SU-DHL-6 (cell line): ENCODE measurements around the gene PRKD2.
A peak's percentile ranks its signal among the peaks of the same experiment; 100 is the strongest.

ENCODE experiments used
- H2AFZ ChIP-seq: fragments of 200-600 bp; sonication (generic); 2 replicates; pipeline ENCODE4 v1.6.1; 2014; ENCODE audit warnings: low read depth, mild to moderate bottlenecking, moderate library complexity, mixed read lengths, antibody characterized with exemption, low read length; ENCODE audit not compliant: severe bottlenecking
- H3F3A ChIP-seq: fragments of 200-600 bp; shearing (Covaris generic); 2 replicates; pipeline ENCODE4 v1.6.0; 2016; ENCODE audit warnings: antibody characterized with exemption, mild to moderate bottlenecking; ENCODE audit not compliant: insufficient read depth
- H3K27ac ChIP-seq: fragments of 200-600 bp; sonication (generic); 2 replicates; pipeline ENCODE4 v1.5.1; 2016; ENCODE audit warnings: low read depth, mild to moderate bottlenecking, low read length, moderate library complexity, mixed read lengths
- H3K27me3 ChIP-seq: fragments of 200-600 bp; sonication (generic), shearing (Covaris generic); 2 replicates; pipeline ENCODE4 v1.6.0; 2014; ENCODE audit warnings: mild to moderate bottlenecking, low read length
- H3K36me3 ChIP-seq: fragments of 200-600 bp; sonication (generic); 2 replicates; pipeline ENCODE4 v1.6.1; 2014; ENCODE audit warnings: mild to moderate bottlenecking, low read length, mixed read lengths
- H3K4me2 ChIP-seq: fragments of 300-600, 200-600 bp; shearing (Covaris generic), sonication (generic); 2 replicates; pipeline ENCODE4 v1.6.0; 2014; ENCODE audit warnings: low read length, low read depth, mild to moderate bottlenecking; ENCODE audit not compliant: poor library complexity, severe bottlenecking
- H3K4me3 ChIP-seq: fragments of 200-600 bp; sonication (generic); 2 replicates; pipeline ENCODE4 v1.5.1; 2014; ENCODE audit warnings: antibody characterized with exemption, low read length, mild to moderate bottlenecking, mixed read lengths; ENCODE audit not compliant: insufficient read depth, poor library complexity, severe bottlenecking
- H3K79me2 ChIP-seq: fragments of 200-600 bp; sonication (generic); 2 replicates; pipeline ENCODE4 v1.6.1; 2014; ENCODE audit warnings: mild to moderate bottlenecking, low read length, moderate library complexity; ENCODE audit not compliant: insufficient read depth
- H3K9ac ChIP-seq: fragments of 200-600 bp; sonication (generic); 2 replicates; pipeline ENCODE4 v1.7.0; 2014; ENCODE audit warnings: mild to moderate bottlenecking, low read length
- H3K9me2 ChIP-seq: fragments of 200-600 bp; sonication (generic); replicated peaks from 2 replicates; pipeline ENCODE4 v1.6.1; 2014; ENCODE audit warnings: low read length; ENCODE audit not compliant: insufficient read depth
- H3K9me3 ChIP-seq: fragments of 200-600 bp; sonication (generic); 2 replicates; pipeline ENCODE4 v1.6.1; 2014; ENCODE audit warnings: low read length, mixed read lengths; ENCODE audit not compliant: insufficient read depth
- H4K20me1 ChIP-seq: fragments of 200-600 bp; sonication (generic); 2 replicates; pipeline ENCODE4 v1.6.1; 2014; ENCODE audit warnings: low read depth, mild to moderate bottlenecking, antibody characterized with exemption, low read length, moderate library complexity, mixed read lengths
- EZH2phosphoT487 ChIP-seq: fragments of 200-600 bp; sonication (generic), shearing (Covaris generic); conservative IDR thresholded peaks from 2 replicates; pipeline ENCODE4 v1.6.1; 2018; ENCODE audit warnings: mild to moderate bottlenecking, antibody characterized with exemption, low read length, moderate library complexity, mixed read lengths
- TF ChIP-seq, protein P1 (sequence below): fragments of 200-600 bp; sonication (generic); IDR thresholded peaks from one replicate; pipeline ENCODE4 v1.5.1; 2017; ENCODE audit warnings: antibody characterized with exemption, mild to moderate bottlenecking, low read length, moderate library complexity; ENCODE audit not compliant: insufficient read depth, poor library complexity, severe bottlenecking

Gene PRKD2

DNA sequence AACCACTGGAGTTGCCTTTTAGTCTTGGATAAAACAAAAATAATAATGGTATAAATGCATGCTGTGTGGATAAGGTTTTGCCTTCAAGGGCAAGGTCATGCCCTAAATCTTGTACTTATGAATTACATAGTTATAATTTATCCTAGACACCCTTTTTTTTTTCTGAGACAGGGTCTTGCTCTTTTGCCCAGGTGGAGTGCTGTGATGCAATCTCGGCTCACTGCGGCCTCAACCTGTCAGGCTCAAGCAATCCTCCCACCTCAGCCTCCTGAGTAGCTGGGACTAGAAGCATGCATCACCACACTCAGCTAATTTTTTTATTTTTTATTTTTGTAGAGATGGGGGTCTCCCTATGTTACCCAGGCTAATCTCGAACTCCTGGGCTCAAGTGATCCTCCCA, 48.3 kb downstream of the PRKD2 start:
- Histone ChIP-seq H3K27me3 (no peaks in the 10 kb centered on the region), H3K9me3 (no peaks in the 10 kb centered on the region), H3K79me2 (no peaks in the 10 kb centered on the region), H3K27ac (no peak overlapping the region), H3K9me2 (no peaks in the 10 kb centered on the region), H3K36me3 (no peaks in the 10 kb centered on the region), H3K4me3 (no peak overlapping the region), H3F3A (no peaks in the 10 kb centered on the region), H3K9ac (no peak overlapping the region), H4K20me1 (no peaks in the 10 kb centered on the region), H2AFZ (no peak overlapping the region), H3K4me2 (no peak overlapping the region)
- TF ChIP-seq EZH2phosphoT487: no peak
- TF ChIP-seq, protein P1, sequence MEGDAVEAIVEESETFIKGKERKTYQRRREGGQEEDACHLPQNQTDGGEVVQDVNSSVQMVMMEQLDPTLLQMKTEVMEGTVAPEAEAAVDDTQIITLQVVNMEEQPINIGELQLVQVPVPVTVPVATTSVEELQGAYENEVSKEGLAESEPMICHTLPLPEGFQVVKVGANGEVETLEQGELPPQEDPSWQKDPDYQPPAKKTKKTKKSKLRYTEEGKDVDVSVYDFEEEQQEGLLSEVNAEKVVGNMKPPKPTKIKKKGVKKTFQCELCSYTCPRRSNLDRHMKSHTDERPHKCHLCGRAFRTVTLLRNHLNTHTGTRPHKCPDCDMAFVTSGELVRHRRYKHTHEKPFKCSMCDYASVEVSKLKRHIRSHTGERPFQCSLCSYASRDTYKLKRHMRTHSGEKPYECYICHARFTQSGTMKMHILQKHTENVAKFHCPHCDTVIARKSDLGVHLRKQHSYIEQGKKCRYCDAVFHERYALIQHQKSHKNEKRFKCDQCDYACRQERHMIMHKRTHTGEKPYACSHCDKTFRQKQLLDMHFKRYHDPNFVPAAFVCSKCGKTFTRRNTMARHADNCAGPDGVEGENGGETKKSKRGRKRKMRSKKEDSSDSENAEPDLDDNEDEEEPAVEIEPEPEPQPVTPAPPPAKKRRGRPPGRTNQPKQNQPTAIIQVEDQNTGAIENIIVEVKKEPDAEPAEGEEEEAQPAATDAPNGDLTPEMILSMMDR: no peak

DNA sequence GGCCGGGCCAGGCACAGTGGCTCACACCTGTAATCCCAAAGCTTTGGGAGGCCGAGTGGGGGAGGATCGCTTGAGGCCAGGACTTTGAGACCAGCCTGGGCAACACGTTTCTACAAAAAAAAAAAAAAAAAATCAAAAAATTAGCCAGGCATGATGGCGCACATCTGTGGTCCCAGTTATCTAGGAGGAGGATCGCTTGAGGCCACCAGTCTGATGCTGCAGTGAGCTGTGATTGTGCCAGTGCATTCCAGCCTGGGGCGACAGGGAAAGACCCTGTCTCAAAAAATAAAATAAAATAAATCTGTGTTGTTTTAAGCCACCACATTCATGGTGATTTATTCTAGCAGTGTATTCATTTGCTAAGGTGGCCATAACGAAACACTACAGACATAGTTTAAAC, 51.8 kb downstream of the PRKD2 start:
- Histone ChIP-seq H4K20me1 (no peaks in the 10 kb centered on the region), H3K27me3 (no peaks in the 10 kb centered on the region), H3K9me2 (no peaks in the 10 kb centered on the region), H3K27ac (no peak overlapping the region), H3F3A (peaks cover 4% of the 10 kb centered on the region), H3K4me2 (no peak overlapping the region), H3K36me3 (no peaks in the 10 kb centered on the region), H3K9me3 (no peaks in the 10 kb centered on the region), H3K4me3 (no peak overlapping the region), H3K79me2 (no peaks in the 10 kb centered on the region), H3K9ac (no peak overlapping the region), H2AFZ (no peak overlapping the region)
- TF ChIP-seq EZH2phosphoT487: no peak
- TF ChIP-seq, protein P1: no peak

DNA sequence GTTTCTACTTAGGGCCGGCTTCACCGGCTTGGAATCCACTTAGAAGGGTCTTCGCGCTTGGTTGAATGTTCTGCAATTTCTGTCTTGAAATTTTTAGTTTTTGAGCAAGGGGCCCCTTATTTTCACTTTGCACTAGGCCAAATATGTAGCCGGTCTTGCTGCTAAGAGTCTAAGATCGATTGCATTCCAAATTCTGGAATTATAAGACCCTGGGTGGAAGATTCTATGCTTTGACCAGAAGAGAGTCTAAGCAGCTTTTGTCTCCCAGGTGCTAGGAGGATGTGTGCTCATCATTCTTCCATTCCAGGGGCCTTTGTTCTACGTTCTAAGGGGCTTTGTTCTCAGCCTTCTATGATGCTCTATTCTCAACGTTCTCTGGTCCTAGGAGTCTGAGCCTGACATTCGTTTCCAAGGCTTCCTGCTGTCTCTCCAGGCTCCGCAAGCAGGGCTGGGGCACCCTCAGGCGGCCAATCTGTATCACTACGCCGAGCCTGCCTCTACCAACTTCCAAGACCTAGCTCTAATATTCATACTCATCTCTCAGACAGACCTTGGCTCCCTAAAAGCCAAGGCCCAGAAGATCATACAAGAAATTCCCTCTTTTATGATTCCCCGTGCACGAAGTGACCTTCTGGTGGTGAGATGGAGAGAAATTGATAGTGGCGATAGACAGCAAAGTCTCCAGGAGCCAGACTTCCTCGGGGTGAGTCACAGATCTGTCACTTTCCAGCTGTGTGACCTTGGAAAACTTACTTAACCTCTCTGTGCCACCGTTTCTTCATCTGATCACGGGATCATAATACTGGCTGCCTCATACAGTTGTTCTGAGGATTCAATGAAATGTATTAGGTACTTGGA, 55.0 kb downstream of the PRKD2 start:
- Histone ChIP-seq H2AFZ (peak overlapping the region; percentile 6), H3K4me2 (peak overlapping the region; percentile 58), H3F3A (peaks cover 4% of the 10 kb centered on the region), H4K20me1 (no peaks in the 10 kb centered on the region), H3K9ac (no peak overlapping the region), H3K9me3 (no peaks in the 10 kb centered on the region), H3K36me3 (no peaks in the 10 kb centered on the region), H3K79me2 (no peaks in the 10 kb centered on the region), H3K9me2 (no peaks in the 10 kb centered on the region), H3K4me3 (peak overlapping the region; percentile 37), H3K27ac (no peak overlapping the region), H3K27me3 (no peaks in the 10 kb centered on the region)
- TF ChIP-seq EZH2phosphoT487: no peak
- TF ChIP-seq, protein P1: peak; percentile 85
